SW480 (cell line): ENCODE data around the gene ANGEL2.

Source experiments
- DNase-seq: peaks from one replicate; pipeline ENCODE4 v3.0.0-alpha.2; 2016; ENCODE audit warnings: low spot score

Gene ANGEL2

GRCh38 chr1:212951126-212951946 lies 64.3 kb downstream of the ANGEL2 start:
- DNase-seq: no peak

- peak; percentile 86 for DNase-seq
Measured at GRCh38 chr1:212950243-212951125, 65.2 kb downstream of the ANGEL2 start, which contains the start of gene VASH2. Gene VASH2, plus strand, starts transcription at chr1:212950541. Its CDS starts 1,002 bp downstream, at chr1:212951543.

- no peak for DNase-seq
Measured at GRCh38 chr1:212949771-212950170, 65.9 kb downstream of the ANGEL2 start.

GRCh38 chr1:212946872-212947271 lies 68.8 kb downstream of the ANGEL2 start:
- DNase-seq: no peak

GRCh38 chr1:212945463-212946160 lies 70.1 kb downstream of the ANGEL2 start:
- DNase-seq: no peak

GRCh38 chr1:212945056-212945455 lies 70.6 kb downstream of the ANGEL2 start:
- no peak for DNase-seq

- DNase-seq: no peak
Measured at GRCh38 chr1:212944229-212944901, 71.3 kb downstream of the ANGEL2 start.

- no peak for DNase-seq
Measured at GRCh38 chr1:212943393-212943710, 72.3 kb downstream of the ANGEL2 start.

- DNase-seq: no peak
Measured at GRCh38 chr1:212942679-212943392, 72.8 kb downstream of the ANGEL2 start.
